C4-2B (cell line): Measurements from ENCODE around the gene RBBP5.

Source experiments
- CTCF ChIP-seq: fragments of 450-650 bp; conservative IDR thresholded peaks from 2 replicates; pipeline ENCODE4 v1.5.1; 2017; ENCODE audit warnings: mild to moderate bottlenecking
- ZFX ChIP-seq: fragments of 450-650 bp; IDR thresholded peaks from 2 replicates; pipeline ENCODE4 v1.6.1; 2017

- TF ChIP-seq CTCF, result no peak
- TF ChIP-seq ZFX, result no peak
Observed at GRCh38 chr1:205056956-205057568, 64.7 kb downstream of the RBBP5 start.
